ENCODE measurements around the gene PDGFC.
"Not testable (repeated sequence)": the region's sequence is repeated elsewhere in the genome, so short reads cannot be mapped to it uniquely, and the experiment has no call there.

The PDGFC gene

GRCh38 chr4:156939801-156940200, 31.8 kb downstream of the PDGFC start:
- H3K4me3 ChIP-seq (replicated peaks; ENCODE audit: low read depth, low read length), result no peak overlapping the region
- TF ChIP-seq CTCF (IDR thresholded peaks at IDR 0.05; ENCODE audit: low read length, missing control alignments), result no peak
- DNase-seq (ENCODE audit: low read depth), result peak; percentile 39

- no peak for TF ChIP-seq CTCF (IDR thresholded peaks at IDR 0.05; ENCODE audit: low read length, missing control alignments)
- H3K4me3 ChIP-seq (replicated peaks; ENCODE audit: low read depth, low read length), result no peak overlapping the region
- DNase-seq (ENCODE audit: low read depth), result no peak
Measured at GRCh38 chr4:156939139-156939538, 32.5 kb downstream of the PDGFC start.

- no peak overlapping the region for H3K4me3 ChIP-seq (replicated peaks; ENCODE audit: low read depth, low read length)
- DNase-seq (ENCODE audit: low read depth), result no peak
- no peak for TF ChIP-seq CTCF (IDR thresholded peaks at IDR 0.05; ENCODE audit: low read length, missing control alignments)
Measured at GRCh38 chr4:156934259-156934635, 37.4 kb downstream of the PDGFC start.

GRCh38 chr4:156933633-156934258, 37.9 kb downstream of the PDGFC start:
- peak; percentile 65 for DNase-seq (ENCODE audit: low read depth)
- no peak for TF ChIP-seq CTCF (IDR thresholded peaks at IDR 0.05; ENCODE audit: low read length, missing control alignments)
- H3K4me3 ChIP-seq (replicated peaks; ENCODE audit: low read depth, low read length), result no peak overlapping the region

GRCh38 chr4:156932360-156932759, 39.2 kb downstream of the PDGFC start:
- not testable (repeated sequence) for H3K4me3 ChIP-seq (replicated peaks; ENCODE audit: low read depth, low read length); DNase-seq (ENCODE audit: low read depth)

- no peak overlapping the region for H3K4me3 ChIP-seq (replicated peaks; ENCODE audit: low read depth, low read length)
- peak; percentile 84 for DNase-seq (ENCODE audit: low read depth)
- TF ChIP-seq CTCF (IDR thresholded peaks at IDR 0.05; ENCODE audit: low read length, missing control alignments), result no peak
Measured at GRCh38 chr4:156931267-156931666, 40.3 kb downstream of the PDGFC start.

- no peak for DNase-seq (ENCODE audit: low read depth)
- no peak overlapping the region for H3K4me3 ChIP-seq (replicated peaks; ENCODE audit: low read depth, low read length)
- TF ChIP-seq CTCF (IDR thresholded peaks at IDR 0.05; ENCODE audit: low read length, missing control alignments), result no peak
Measured at GRCh38 chr4:156929386-156930105, 42.1 kb downstream of the PDGFC start.

Data from fibroblast of pulmonary artery (primary cell).